Measurements from ENCODE around the gene ESYT3. TPM values are rescaled to one million over a fixed set of nuclear protein-coding genes. Genes with fewer than 3 reads are reported as not detected.

The ESYT3 gene
- 0.07 and 0.23 TPM in 2 replicates for total RNA-seq

DNA sequence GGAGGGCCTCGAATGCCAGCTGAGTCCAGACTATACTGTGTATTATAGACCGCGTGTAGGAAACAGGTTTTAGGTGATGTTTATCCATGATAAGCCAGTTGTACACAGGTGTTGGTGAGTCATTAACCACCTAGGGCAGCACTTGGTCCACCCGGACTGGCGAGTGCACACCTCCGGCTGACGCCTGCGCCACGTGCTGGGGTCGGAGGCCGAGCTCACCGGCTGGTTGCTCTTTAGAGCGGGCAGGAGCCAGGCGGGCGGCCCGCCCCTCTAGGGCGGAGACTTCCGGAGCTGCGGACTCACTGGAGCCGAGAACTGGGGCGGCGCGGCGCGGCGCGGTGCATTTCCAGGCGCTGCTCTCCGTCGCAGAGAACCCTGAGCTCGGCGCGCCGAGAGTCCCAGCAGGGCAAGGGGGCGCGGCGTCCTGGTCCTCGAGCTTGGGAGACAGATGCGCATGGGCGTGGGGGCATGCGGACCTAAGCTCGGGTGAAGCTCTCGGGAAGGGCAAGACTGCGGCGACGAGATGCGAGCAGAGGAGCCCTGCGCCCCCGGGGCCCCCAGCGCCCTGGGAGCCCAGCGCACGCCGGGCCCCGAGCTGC lies at the start of gene ESYT3:
Gene ESYT3, plus strand, starts transcription at position 341 of the 599 bp plus-strand sequence. Its CDS starts 183 bp downstream, at position 524.

Other genes starting within 250 kb of the ESYT3 start
- gene ARMC8, start 247.3 kb upstream of the ESYT3 start, total RNA-seq = 42.6 and 48.5 TPM in 2 replicates
- gene NME9, start 104.8 kb upstream of the ESYT3 start, total RNA-seq = 0.07 TPM in 1 of 2 replicates, not detected in the other
- 54.4 and 74.1 TPM in 2 replicates for gene MRAS, start 86.0 kb upstream of the ESYT3 start, total RNA-seq
- gene CEP70, start 159.6 kb downstream of the ESYT3 start, total RNA-seq = 8.8 and 14.7 TPM in 2 replicates
- 4.0 and 5.8 TPM in 2 replicates for gene FAIM, start 174.2 kb downstream of the ESYT3 start, total RNA-seq